Retinal pigment epithelial cell (primary cell): ENCODE measurements around the gene ZNF470.
A peak's percentile ranks its signal among the peaks of the same experiment; 100 is the strongest.

Source experiments
- DNase-seq: peaks from one replicate; pipeline ENCODE4 v3.0.0-alpha.2; 2010; ENCODE audit warnings: low read depth
- H3K4me3 ChIP-seq: 2 replicates; pipeline ENCODE4 v1.5.1; 2011; ENCODE audit warnings: mild to moderate bottlenecking, low read length, control low read depth, moderate library complexity
- CTCF ChIP-seq: conservative IDR thresholded peaks from 2 replicates; pipeline ENCODE4 v1.5.1; 2011; ENCODE audit warnings: low read depth, low read length, control low read depth, inconsistent platforms

Gene ZNF470

GRCh38 chr19:56594446-56594782 lies 27.1 kb downstream of the ZNF470 start:
- DNase-seq: no peak
- no peak for TF ChIP-seq CTCF
- no peak overlapping the region for H3K4me3 ChIP-seq

- DNase-seq: peak; percentile 46
- H3K4me3 ChIP-seq: peak within 1 kb of the TSS; percentile 88
- TF ChIP-seq CTCF: no peak
Observed at GRCh38 chr19:56594783-56595547, 27.7 kb downstream of the ZNF470 start, which contains the start of gene ZNF71. TSS of gene ZNF71 (plus strand) at chr19:56595302. CDS start at chr19:56601559, 6,257 bp downstream.

- DNase-seq: no peak
- H3K4me3 ChIP-seq: peak overlapping the region; percentile 88
Observed at GRCh38 chr19:56595548-56595899, 28.3 kb downstream of the ZNF470 start.

GRCh38 chr19:56596676-56597075 lies 29.4 kb downstream of the ZNF470 start:
- no peak for TF ChIP-seq CTCF
- no peak overlapping the region for H3K4me3 ChIP-seq

More at GRCh38 chr19:56595548-56595899, 28.3 kb downstream of the ZNF470 start:
- TF ChIP-seq CTCF: no peak

GRCh38 chr19:56597696-56598095 lies 30.4 kb downstream of the ZNF470 start:
- no peak for DNase-seq
- TF ChIP-seq CTCF: no peak
- no peak overlapping the region for H3K4me3 ChIP-seq

More at GRCh38 chr19:56596676-56597075, 29.4 kb downstream of the ZNF470 start:
- DNase-seq: no peak

GRCh38 chr19:56601375-56601774 lies 34.1 kb downstream of the ZNF470 start:
- DNase-seq: no peak
- no peak for TF ChIP-seq CTCF
- H3K4me3 ChIP-seq: no peak overlapping the region

GRCh38 chr19:56603829-56604228 lies 36.6 kb downstream of the ZNF470 start:
- no peak for TF ChIP-seq CTCF
- no peak for DNase-seq

More at GRCh38 chr19:56603829-56604228, 36.6 kb downstream of the ZNF470 start:
- no peak overlapping the region for H3K4me3 ChIP-seq
